ENCODE measurements around the gene MAN2B1.

DNA sequence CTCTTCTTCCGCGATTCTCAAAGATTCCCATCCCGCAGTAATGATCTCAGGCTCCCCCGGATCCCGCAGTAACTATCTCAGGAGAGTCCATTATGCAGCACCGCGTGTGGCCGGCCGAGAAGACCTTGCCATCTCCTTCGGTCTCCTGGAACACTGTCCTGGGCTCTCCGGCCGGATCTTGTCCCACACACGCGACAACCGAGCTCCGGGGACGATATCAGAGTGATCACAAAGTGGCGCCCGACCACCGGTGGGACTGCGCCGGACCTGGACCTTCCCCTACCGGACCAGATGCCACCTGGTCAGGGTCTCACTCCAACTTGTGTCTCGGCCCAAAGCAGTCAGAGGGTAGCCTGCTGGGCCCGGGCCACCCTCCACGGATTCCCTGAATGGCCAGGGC is 24.0 kb downstream of the MAN2B1 start:
- TF ChIP-seq, protein P1, sequence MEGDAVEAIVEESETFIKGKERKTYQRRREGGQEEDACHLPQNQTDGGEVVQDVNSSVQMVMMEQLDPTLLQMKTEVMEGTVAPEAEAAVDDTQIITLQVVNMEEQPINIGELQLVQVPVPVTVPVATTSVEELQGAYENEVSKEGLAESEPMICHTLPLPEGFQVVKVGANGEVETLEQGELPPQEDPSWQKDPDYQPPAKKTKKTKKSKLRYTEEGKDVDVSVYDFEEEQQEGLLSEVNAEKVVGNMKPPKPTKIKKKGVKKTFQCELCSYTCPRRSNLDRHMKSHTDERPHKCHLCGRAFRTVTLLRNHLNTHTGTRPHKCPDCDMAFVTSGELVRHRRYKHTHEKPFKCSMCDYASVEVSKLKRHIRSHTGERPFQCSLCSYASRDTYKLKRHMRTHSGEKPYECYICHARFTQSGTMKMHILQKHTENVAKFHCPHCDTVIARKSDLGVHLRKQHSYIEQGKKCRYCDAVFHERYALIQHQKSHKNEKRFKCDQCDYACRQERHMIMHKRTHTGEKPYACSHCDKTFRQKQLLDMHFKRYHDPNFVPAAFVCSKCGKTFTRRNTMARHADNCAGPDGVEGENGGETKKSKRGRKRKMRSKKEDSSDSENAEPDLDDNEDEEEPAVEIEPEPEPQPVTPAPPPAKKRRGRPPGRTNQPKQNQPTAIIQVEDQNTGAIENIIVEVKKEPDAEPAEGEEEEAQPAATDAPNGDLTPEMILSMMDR (conservative IDR thresholded peaks at IDR 0.05 in 1 of 2, IDR thresholded peaks at IDR 0.05 in 1 of 2; ENCODE audit: extremely low read depth in 1 of 2, insufficient read depth in 1 of 2, low read depth in 1 of 2, low read length in 2 of 2): no peak
- no peak for TF ChIP-seq EZH2 (IDR thresholded peaks at IDR 0.05; ENCODE audit: borderline replicate concordance, low read length)

Data from mammary epithelial cell (primary cell).